Adipose tissue (tissue), 3 donors: ENCODE measurements around the gene NUDT22. TPM values are rescaled to one million over a fixed set of nuclear protein-coding genes. Genes with fewer than 3 reads are reported as not detected.

Experiments used
- H3K27ac ChIP-seq: one replicate; pipeline ENCODE4 v1.5.1; 2013; ENCODE audit warnings: low read depth, low read length
- WGBS, 3 donors: extraction: QIAGEN DNeasy Blood & Tissue Kit; methylation state at CpG; one replicate each; pipeline ENCODE4 v1.1.7; 2013; 5-methylcytosine and 5-hydroxymethylcytosine counted together
- polyA plus RNA-seq, 3 donors: library from polyadenylated mRNA; stranded (reverse); fragments of 200-250 nt; gene quantifications; one replicate each; pipeline ENCODE4 v1.2.3, GENCODE V29; 2013
- donor health status: healthy with polysubstance abuse.
- donor health status: Bipolar disorder and iron deficiency.
- donor health status: healthy.

The NUDT22 gene
- polyA plus RNA-seq, 3 donors, result 42.5 to 51.3 (median 49.4) TPM

DNA sequence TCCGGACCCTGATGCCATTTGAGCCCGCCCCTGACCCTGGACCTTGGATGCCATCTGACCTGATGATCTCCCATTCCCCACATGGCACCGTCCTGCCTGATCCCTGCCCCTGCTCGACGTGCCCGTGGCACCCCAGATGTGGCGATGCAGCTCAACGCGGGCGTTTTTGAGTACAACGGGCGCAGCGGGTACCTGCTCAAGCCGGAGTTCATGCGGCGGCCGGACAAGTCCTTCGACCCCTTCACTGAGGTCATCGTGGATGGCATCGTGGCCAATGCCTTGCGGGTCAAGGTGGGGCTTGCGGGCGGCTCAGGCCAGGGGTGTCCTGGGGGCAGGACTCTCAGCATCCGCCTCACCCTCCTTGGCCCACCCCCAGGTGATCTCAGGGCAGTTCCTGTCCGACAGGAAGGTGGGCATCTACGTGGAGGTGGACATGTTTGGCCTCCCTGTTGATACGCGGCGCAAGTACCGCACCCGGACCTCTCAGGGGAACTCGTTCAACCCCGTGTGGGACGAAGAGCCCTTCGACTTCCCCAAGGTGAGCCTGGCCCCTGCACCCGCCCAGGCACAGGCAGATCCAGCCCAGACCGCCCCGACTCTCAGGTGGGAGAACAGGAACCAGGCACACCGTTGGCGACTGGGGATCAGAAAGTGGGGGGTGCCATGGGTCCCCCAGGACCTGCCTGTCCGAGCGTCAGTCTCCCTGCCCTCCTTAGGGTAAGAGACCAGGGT lies 36.4 kb downstream of the NUDT22 start:
- WGBS, 3 donors, result 92 to 94% (median 94%) methylated on average over 40 to 42 of the region's 42 CpGs
- H3K27ac ChIP-seq, result no peak overlapping the region

DNA sequence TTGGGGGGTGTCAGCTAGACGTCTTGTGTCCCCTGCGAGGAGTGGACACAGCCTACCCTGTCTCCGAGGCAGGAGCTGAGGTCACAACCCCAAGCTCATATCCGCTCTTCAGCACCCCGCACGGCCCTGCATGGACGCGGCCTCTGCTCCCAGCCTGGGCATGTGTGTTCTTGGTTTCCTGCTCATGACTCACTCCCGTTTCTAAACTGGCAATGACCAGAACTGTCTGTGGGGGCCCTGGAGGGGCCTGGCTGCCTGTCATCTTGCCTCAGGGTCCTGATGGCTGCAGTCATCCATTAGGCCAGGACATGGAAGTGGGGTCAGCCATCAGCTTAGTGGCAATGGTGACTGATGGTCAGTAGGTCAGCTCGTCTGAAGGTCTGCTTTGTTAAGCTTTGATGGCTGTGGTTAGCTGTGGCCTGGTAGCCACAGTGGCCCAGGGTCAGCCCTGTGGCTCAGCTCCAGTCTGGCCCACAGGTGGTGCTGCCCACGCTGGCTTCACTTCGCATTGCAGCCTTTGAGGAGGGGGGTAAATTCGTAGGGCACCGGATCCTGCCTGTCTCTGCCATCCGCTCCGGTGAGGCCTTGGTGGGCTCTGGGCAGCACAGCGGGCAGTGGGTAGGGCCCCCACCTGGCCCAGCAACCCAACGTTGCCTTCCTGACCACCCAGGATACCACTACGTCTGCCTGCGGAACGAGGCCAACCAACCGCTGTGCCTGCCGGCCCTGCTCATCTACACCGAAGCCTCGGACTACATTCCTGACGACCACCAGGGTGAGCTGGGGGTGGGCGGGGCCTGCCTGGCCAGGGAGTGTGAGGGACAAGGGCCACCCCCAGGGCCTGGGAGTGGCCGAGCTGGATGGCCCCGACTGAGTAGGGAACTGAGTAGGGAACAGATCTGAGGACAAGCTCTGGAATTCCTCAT lies 37.2 kb downstream of the NUDT22 start:
- 84 to 90% (median 86%) methylated on average over 29 of the region's 29 CpGs for WGBS, 3 donors
- H3K27ac ChIP-seq, result no peak overlapping the region

DNA sequence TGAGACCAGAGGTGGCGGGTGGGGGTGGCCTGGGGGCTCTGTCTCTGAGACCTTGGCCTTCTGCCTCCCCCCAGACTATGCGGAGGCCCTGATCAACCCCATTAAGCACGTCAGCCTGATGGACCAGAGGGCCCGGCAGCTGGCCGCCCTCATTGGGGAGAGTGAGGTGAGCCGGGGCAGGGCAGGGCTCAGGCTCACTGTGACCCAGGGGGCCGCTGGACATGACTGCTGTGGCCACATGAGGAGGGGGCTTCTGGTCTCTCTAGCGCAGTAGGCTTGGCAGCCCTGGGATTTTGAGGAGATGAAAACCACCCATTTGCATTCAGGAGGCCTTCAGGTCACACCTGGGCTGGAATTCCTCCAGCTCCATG lies 37.9 kb downstream of the NUDT22 start:
- 92 to 98% (median 95%) methylated on average over 8 of the region's 8 CpGs for WGBS, 3 donors
- no peak overlapping the region for H3K27ac ChIP-seq

DNA sequence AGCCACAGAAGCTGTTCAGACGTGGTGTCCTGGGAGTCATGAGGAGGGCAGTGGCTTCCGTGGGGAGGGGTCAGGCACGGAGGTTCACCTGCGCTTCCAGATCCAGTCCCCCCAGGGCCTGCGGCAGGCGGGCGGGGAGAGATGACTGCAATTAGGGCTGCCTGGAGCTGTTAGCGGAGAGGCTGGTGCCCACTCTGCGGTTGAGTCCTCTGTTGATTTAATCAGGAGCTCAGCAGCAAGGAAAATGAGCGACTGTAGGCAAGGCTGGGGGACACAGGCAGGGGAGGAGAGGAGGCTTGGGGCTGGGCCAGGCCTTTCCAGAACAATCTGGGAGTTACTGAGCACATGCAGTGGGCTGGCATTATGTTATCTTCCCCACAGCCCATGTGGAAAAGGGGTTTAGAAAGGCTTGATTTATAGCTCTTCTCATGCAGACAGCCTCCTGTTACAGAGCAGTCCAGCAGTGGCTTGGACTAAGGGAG lies 38.3 kb downstream of the NUDT22 start:
- WGBS, 3 donors, result 87 to 91% (median 87%) methylated on average over 10 of the region's 10 CpGs
- H3K27ac ChIP-seq, result no peak overlapping the region

GRCh38 chr11:64265176-64266160 lies 39.4 kb downstream of the NUDT22 start:
- 91 to 94% (median 92%) methylated on average over 33 to 35 of the region's 35 CpGs for WGBS, 3 donors
- no peak overlapping the region for H3K27ac ChIP-seq

- H3K27ac ChIP-seq, result no peak overlapping the region
- WGBS, 3 donors, result 87 to 94% (median 92%) methylated on average over 15 of the region's 15 CpGs
Observed at GRCh38 chr11:64266339-64266738, 40.3 kb downstream of the NUDT22 start.

GRCh38 chr11:64267207-64267945 lies 41.3 kb downstream of the NUDT22 start:
- WGBS, 3 donors, result 73 to 90% (median 77%) methylated on average over 27 of the region's 27 CpGs
- no peak overlapping the region for H3K27ac ChIP-seq

DNA sequence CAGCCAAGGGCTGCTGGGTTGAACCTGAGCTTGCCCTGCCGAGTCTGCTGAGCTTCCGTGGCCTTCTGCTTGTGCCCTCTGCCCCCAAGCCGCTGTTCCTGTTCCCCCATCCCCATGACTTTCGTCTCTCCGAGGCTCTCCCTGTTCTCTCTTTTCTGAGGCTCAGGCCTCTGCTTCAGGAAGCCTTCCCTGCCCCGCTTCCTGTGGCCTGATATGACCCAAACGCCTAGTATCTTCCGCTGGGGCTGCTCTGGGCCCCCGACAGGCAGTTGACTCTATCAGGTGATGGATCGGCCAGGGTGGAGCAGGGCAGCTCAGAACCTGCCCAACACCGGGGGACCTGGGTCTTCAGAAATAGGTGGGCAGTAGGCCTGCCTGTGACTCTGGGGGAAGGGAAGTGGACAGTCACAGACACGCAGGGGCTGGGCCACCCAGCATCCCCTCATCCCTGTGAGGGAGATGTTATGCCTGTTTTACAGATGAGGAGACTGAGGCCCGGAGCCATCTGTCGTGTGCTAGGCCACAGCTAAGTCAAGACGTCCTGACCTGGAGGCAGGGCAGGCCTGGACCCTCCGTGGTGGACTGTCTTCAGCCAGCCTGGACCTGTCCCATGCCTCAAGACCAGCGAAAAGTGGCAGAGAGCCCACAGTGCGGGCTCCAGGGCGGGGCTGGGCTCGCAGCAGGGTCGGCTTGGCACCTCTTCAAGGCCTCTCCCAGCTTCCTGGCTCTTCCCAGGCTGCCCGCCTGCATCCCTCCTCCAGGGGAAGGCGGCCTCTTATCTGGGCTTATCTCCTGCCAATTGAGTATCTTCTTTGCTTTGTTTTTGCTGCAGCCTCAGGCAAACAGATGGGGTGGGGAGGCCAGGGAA lies 42.2 kb downstream of the NUDT22 start:
- WGBS, 3 donors, result 20 to 44% (median 26%) methylated on average over 23 of the region's 23 CpGs
- no peak overlapping the region for H3K27ac ChIP-seq

- H3K27ac ChIP-seq, result peak overlapping the region; percentile 48
- 1% methylated on average over 33 to 34 of the region's 34 CpGs for WGBS, 3 donors
Observed at GRCh38 chr11:64268893-64269539, 42.9 kb downstream of the NUDT22 start.

GRCh38 chr11:64269540-64270220 lies 43.6 kb downstream of the NUDT22 start:
- 0 to 1% (median 0%) methylated on average over 57 to 58 of the region's 58 CpGs for WGBS, 3 donors
- H3K27ac ChIP-seq, result peak overlapping the region; percentile 76

DNA sequence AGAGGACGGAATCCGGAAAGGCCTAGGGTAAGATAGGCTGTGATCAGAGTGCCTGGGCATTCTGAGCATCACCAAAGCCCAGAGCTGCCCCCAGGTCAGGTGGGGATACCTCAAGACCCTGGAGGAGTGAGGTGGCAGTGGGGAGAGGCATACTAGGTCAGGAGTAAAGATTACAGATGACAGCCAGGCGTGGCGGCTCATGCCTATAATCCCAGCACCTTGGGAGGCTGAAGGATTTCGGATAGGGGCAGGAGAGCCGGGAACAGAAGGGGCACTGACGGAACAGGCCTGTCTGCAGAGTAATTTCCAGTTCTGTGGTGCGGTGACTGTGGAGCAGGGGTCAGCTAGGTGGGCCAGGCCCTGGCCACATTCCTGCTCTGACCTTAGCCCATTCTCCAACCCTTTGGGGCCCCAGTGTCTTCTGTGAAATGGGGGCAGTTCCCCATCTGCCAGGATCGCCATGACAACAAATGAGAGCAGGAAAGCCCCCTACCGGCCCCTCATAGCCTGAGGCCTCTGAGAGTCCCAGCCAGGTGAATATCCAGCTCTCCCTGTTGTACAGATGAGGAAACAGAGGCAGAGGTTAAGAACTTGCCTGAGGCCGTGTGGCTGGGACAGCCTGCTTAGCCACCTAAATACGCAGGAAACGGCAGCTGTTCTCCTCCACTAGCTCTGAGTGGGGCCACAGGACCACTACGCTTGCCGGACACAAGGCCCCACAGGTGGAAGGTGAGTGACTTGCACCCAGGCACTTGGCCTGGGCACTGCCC lies 49.1 kb downstream of the NUDT22 start:
- H3K27ac ChIP-seq, result no peak overlapping the region
- 89 to 94% (median 91%) methylated on average over 15 of the region's 15 CpGs for WGBS, 3 donors

DNA sequence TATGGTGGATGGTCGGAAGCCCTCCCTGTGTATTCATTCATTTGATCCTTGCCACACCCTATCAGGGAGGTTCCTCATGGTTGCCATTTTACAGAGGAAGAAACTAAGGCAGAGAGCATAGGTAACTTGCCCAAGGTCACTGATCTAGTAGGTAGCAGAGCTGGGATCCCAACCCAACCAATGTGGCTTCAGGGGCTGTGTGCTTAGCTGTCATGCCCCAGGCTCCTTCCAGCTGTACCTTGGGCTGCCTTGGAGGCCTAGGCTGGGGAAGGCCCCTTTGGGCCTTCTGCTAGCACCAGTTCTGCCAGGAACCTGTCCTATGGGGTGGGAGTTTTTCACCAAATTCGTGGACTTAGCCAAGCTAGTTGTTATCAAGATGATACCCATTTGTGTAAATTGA lies 49.8 kb downstream of the NUDT22 start:
- WGBS, 3 donors, result 79 to 86% (median 84%) methylated on average over 2 of the region's 2 CpGs
- no peak overlapping the region for H3K27ac ChIP-seq

DNA sequence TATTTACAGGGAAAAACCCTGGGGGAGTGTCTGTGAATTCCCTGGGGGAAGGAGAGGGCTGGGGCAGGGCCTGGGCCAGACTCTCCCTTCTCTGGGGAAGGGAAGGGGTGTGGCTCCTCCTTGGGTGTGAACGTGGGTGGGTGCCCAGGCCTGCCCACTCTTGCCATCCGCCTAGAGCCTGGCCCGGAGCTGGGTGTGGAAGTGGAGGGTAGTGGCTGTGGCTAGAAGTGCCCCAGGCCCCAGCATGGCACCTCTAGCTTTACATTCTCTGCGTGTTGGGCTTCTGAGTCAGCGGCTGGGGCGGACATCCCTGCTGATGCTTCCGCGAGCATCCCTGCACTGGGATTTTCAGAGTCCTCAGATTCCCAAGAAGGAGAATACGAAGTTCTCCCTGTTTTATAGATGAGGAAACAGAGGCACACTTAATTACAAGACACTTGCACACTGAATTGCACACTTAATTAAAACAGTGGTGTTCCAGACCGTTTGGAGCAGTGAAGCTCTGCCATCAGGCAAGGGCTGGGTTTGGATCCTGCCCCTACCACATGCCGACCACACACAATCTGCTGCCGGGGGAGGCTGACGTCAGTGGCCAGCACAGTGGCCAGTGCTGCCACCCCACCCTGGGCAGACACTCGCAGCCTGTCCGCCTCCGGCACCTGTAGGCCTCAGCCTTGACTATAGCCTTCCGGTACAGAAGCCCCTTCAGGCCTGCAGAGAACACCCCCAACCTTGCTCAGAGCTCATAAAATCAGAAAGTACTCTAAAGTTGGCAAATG lies 50.8 kb downstream of the NUDT22 start:
- 76 to 89% (median 81%) methylated on average over 17 of the region's 17 CpGs for WGBS, 3 donors
- H3K27ac ChIP-seq, result no peak overlapping the region

DNA sequence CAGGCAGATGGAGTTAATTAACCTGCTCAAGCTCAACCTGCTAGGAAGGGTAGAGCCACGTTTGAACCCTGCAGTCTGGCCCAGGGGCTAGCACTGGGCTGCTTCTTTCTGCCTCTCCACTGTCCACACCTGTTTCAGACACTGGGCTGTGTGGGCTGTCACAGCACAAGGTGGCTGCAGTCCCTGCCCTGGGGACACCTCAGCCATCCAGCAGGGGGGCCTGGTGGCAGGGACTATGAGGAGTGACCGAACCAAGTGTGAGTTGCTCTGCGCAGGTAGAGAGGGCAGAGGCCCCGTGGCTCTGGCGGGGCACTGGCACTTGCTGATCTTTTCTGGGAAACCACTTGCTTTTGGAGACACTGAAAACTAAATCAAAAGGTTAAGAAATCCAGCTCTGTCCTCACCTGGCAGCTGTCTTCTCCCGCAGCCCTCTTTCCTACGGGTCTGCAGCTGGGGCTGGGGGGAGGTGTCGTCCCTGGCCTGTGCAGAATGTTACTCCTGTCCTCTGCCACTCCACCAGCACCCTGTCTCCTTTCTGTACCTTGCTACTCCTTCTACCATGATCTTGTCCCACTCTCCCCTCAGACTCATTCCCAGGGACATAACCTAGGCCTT lies 52.6 kb downstream of the NUDT22 start:
- H3K27ac ChIP-seq, result no peak overlapping the region

More for the DNA sequence above, 52.6 kb downstream of the NUDT22 start:
- WGBS, 3 donors, result 85 to 95% (median 88%) methylated on average over 8 of the region's 8 CpGs
